WTC11 (cell line): Measurements from ENCODE around the gene S1PR5. TPM values are rescaled to one million over a fixed set of nuclear protein-coding genes. Genes with fewer than 3 reads are reported as not detected.

Source experiments
- ATF2 ChIP-seq: sonication (generic); formaldehyde crosslinking; IDR thresholded peaks from 2 replicates; pipeline ENCODE4 v1.8.1; 2022; ENCODE audit warnings: low read depth, missing genetic modification reagents, borderline replicate concordance
- CDX4 ChIP-seq: fragments of 250-450 bp; sonication (Bioruptor Pico); IDR thresholded peaks from 2 replicates; pipeline ENCODE4 v1.9.0; 2021; ENCODE audit warnings: moderate library complexity, mild to moderate bottlenecking, inconsistent platforms, borderline replicate concordance
- CREB1 ChIP-seq: sonication (generic); formaldehyde crosslinking; IDR thresholded peaks from 2 replicates; pipeline ENCODE4 v1.8.0; 2023; ENCODE audit warnings: mild to moderate bottlenecking, missing genetic modification reagents
- CTCF ChIP-seq: fragments of 200-600 bp; IDR thresholded peaks from 2 replicates; pipeline ENCODE4 v1.8.0; 2022; ENCODE audit warnings: antibody characterized with exemption
- E2F4 ChIP-seq: sonication (generic); formaldehyde crosslinking; IDR thresholded peaks from 2 replicates; pipeline ENCODE4 v1.8.1; 2022; ENCODE audit warnings: low read depth, mild to moderate bottlenecking, moderate library complexity, missing genetic modification reagents, borderline replicate concordance
- FOXJ3 ChIP-seq: sonication (generic); formaldehyde crosslinking; IDR thresholded peaks from 2 replicates; pipeline ENCODE4 v1.9.0; 2021; ENCODE audit warnings: missing genetic modification reagents, mild to moderate bottlenecking, borderline replicate concordance
- FOXK1 ChIP-seq: sonication (generic); formaldehyde crosslinking; IDR thresholded peaks from 2 replicates; pipeline ENCODE4 v1.8.0; 2022; ENCODE audit warnings: mild to moderate bottlenecking, moderate library complexity, missing genetic modification reagents
- JUN ChIP-seq: sonication (generic); formaldehyde crosslinking; IDR thresholded peaks from 2 replicates; pipeline ENCODE4 v1.8.0; 2023; ENCODE audit warnings: mild to moderate bottlenecking, missing genetic modification reagents
- KAT7 ChIP-seq: sonication (generic); formaldehyde crosslinking; IDR thresholded peaks from 2 replicates; pipeline ENCODE4 v1.8.1; 2023; ENCODE audit warnings: missing genetic modification reagents, mild to moderate bottlenecking, borderline replicate concordance
- RELA ChIP-seq: sonication (generic); formaldehyde crosslinking; IDR thresholded peaks from 2 replicates; pipeline ENCODE4 v1.8.1; 2022; ENCODE audit warnings: missing genetic modification reagents, mild to moderate bottlenecking, borderline replicate concordance
- TEAD1 ChIP-seq: sonication (generic); formaldehyde crosslinking; IDR thresholded peaks from 2 replicates; pipeline ENCODE4 v1.8.0; 2022; ENCODE audit warnings: mild to moderate bottlenecking, missing genetic modification reagents
- TP53 ChIP-seq: sonication (generic); formaldehyde crosslinking; IDR thresholded peaks from 2 replicates; pipeline ENCODE4 v1.8.1; 2023; ENCODE audit warnings: mild to moderate bottlenecking, missing genetic modification reagents
- ZNF232 ChIP-seq: sonication (generic); formaldehyde crosslinking; IDR thresholded peaks from 2 replicates; pipeline ENCODE4 v1.8.0; 2022; ENCODE audit warnings: mild to moderate bottlenecking, missing genetic modification reagents
- total RNA-seq: library from RNA; stranded (reverse); gene quantifications from 3 replicates; pipeline ENCODE4 v1.2.3, GENCODE V29; 2021
- TF ChIP-seq, protein P1 (sequence below): sonication (generic); formaldehyde crosslinking; conservative IDR thresholded peaks from 2 replicates; pipeline ENCODE4 v1.8.1; 2023; ENCODE audit warnings: mild to moderate bottlenecking, low read depth, missing genetic modification reagents, moderate library complexity
- TF ChIP-seq, protein P2 (sequence below): sonication (generic); formaldehyde crosslinking; IDR thresholded peaks from 2 replicates; pipeline ENCODE4 v1.8.1; 2023; ENCODE audit warnings: mild to moderate bottlenecking, missing genetic modification reagents, borderline replicate concordance
- TF ChIP-seq, protein P3 (sequence below): sonication (generic); formaldehyde crosslinking; IDR thresholded peaks from 2 replicates; pipeline ENCODE4 v1.8.0; 2023; ENCODE audit warnings: mild to moderate bottlenecking, missing genetic modification reagents
- TF ChIP-seq, protein P4 (sequence below): fragments of 250-450 bp; sonication (Bioruptor Pico); IDR thresholded peaks from 2 replicates; pipeline ENCODE4 v1.9.0; 2021; ENCODE audit warnings: mild to moderate bottlenecking
- TF ChIP-seq, protein P5 (sequence below): sonication (generic); formaldehyde crosslinking; IDR thresholded peaks from 2 replicates; pipeline ENCODE4 v1.8.0; 2022; ENCODE audit warnings: mild to moderate bottlenecking, missing genetic modification reagents
- TF ChIP-seq, protein P6 (sequence below): sonication (generic); formaldehyde crosslinking; IDR thresholded peaks from 2 replicates; pipeline ENCODE4 v1.8.1; 2023; ENCODE audit warnings: mild to moderate bottlenecking, moderate library complexity, missing genetic modification reagents

S1PR5 gene
- total RNA-seq, 1 experiment from 2014 or later: 5.4 TPM

- TF ChIP-seq, protein P1, sequence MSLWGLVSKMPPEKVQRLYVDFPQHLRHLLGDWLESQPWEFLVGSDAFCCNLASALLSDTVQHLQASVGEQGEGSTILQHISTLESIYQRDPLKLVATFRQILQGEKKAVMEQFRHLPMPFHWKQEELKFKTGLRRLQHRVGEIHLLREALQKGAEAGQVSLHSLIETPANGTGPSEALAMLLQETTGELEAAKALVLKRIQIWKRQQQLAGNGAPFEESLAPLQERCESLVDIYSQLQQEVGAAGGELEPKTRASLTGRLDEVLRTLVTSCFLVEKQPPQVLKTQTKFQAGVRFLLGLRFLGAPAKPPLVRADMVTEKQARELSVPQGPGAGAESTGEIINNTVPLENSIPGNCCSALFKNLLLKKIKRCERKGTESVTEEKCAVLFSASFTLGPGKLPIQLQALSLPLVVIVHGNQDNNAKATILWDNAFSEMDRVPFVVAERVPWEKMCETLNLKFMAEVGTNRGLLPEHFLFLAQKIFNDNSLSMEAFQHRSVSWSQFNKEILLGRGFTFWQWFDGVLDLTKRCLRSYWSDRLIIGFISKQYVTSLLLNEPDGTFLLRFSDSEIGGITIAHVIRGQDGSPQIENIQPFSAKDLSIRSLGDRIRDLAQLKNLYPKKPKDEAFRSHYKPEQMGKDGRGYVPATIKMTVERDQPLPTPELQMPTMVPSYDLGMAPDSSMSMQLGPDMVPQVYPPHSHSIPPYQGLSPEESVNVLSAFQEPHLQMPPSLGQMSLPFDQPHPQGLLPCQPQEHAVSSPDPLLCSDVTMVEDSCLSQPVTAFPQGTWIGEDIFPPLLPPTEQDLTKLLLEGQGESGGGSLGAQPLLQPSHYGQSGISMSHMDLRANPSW (CRISPR knock-in tag): no peak
- TF ChIP-seq JUN (CRISPR knock-in tag) (no peak), KAT7 (CRISPR knock-in tag) (peak; percentile 56; the same call in 1 of the 2 replicates), ATF2 (CRISPR knock-in tag) (no peak), CDX4 (CRISPR knock-in tag) (no peak), TP53 (CRISPR knock-in tag) (no peak), TEAD1 (no peak; the same call in 1 of the 2 replicates), FOXK1 (CRISPR knock-in tag) (peak; percentile 53), CTCF (no peak), RELA (CRISPR knock-in tag) (no peak), CREB1 (CRISPR knock-in tag) (no peak), E2F4 (CRISPR knock-in tag) (peak; percentile 74), ZNF232 (CRISPR knock-in tag) (no peak), FOXJ3 (CRISPR knock-in tag) (no peak)
- TF ChIP-seq, protein P2, sequence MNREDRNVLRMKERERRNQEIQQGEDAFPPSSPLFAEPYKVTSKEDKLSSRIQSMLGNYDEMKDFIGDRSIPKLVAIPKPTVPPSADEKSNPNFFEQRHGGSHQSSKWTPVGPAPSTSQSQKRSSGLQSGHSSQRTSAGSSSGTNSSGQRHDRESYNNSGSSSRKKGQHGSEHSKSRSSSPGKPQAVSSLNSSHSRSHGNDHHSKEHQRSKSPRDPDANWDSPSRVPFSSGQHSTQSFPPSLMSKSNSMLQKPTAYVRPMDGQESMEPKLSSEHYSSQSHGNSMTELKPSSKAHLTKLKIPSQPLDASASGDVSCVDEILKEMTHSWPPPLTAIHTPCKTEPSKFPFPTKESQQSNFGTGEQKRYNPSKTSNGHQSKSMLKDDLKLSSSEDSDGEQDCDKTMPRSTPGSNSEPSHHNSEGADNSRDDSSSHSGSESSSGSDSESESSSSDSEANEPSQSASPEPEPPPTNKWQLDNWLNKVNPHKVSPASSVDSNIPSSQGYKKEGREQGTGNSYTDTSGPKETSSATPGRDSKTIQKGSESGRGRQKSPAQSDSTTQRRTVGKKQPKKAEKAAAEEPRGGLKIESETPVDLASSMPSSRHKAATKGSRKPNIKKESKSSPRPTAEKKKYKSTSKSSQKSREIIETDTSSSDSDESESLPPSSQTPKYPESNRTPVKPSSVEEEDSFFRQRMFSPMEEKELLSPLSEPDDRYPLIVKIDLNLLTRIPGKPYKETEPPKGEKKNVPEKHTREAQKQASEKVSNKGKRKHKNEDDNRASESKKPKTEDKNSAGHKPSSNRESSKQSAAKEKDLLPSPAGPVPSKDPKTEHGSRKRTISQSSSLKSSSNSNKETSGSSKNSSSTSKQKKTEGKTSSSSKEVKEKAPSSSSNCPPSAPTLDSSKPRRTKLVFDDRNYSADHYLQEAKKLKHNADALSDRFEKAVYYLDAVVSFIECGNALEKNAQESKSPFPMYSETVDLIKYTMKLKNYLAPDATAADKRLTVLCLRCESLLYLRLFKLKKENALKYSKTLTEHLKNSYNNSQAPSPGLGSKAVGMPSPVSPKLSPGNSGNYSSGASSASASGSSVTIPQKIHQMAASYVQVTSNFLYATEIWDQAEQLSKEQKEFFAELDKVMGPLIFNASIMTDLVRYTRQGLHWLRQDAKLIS (CRISPR knock-in tag): no peak
- TF ChIP-seq, protein P3, sequence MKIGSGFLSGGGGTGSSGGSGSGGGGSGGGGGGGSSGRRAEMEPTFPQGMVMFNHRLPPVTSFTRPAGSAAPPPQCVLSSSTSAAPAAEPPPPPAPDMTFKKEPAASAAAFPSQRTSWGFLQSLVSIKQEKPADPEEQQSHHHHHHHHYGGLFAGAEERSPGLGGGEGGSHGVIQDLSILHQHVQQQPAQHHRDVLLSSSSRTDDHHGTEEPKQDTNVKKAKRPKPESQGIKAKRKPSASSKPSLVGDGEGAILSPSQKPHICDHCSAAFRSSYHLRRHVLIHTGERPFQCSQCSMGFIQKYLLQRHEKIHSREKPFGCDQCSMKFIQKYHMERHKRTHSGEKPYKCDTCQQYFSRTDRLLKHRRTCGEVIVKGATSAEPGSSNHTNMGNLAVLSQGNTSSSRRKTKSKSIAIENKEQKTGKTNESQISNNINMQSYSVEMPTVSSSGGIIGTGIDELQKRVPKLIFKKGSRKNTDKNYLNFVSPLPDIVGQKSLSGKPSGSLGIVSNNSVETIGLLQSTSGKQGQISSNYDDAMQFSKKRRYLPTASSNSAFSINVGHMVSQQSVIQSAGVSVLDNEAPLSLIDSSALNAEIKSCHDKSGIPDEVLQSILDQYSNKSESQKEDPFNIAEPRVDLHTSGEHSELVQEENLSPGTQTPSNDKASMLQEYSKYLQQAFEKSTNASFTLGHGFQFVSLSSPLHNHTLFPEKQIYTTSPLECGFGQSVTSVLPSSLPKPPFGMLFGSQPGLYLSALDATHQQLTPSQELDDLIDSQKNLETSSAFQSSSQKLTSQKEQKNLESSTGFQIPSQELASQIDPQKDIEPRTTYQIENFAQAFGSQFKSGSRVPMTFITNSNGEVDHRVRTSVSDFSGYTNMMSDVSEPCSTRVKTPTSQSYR: no peak
- TF ChIP-seq, protein P4, sequence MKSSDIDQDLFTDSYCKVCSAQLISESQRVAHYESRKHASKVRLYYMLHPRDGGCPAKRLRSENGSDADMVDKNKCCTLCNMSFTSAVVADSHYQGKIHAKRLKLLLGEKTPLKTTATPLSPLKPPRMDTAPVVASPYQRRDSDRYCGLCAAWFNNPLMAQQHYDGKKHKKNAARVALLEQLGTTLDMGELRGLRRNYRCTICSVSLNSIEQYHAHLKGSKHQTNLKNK: no peak
- TF ChIP-seq, protein P5, sequence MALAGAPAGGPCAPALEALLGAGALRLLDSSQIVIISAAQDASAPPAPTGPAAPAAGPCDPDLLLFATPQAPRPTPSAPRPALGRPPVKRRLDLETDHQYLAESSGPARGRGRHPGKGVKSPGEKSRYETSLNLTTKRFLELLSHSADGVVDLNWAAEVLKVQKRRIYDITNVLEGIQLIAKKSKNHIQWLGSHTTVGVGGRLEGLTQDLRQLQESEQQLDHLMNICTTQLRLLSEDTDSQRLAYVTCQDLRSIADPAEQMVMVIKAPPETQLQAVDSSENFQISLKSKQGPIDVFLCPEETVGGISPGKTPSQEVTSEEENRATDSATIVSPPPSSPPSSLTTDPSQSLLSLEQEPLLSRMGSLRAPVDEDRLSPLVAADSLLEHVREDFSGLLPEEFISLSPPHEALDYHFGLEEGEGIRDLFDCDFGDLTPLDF (CRISPR knock-in tag): no peak
- TF ChIP-seq, protein P6, sequence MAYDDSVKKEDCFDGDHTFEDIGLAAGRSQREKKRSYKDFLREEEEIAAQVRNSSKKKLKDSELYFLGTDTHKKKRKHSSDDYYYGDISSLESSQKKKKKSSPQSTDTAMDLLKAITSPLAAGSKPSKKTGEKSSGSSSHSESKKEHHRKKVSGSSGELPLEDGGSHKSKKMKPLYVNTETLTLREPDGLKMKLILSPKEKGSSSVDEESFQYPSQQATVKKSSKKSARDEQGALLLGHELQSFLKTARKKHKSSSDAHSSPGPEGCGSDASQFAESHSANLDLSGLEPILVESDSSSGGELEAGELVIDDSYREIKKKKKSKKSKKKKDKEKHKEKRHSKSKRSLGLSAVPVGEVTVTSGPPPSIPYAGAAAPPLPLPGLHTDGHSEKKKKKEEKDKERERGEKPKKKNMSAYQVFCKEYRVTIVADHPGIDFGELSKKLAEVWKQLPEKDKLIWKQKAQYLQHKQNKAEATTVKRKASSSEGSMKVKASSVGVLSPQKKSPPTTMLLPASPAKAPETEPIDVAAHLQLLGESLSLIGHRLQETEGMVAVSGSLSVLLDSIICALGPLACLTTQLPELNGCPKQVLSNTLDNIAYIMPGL (CRISPR knock-in tag): no peak
Measured at GRCh38 chr19:10503002-10503789, 14.1 kb downstream of the S1PR5 start, which contains the start of gene KEAP1 (continued).
